HL-60/S4 treated with phorbol 12-myristate 13-acetate at 8.2 ng/mL for 4 days and 3 days (cell line): ENCODE measurements around the gene FBXO33.
"Not testable (repeated sequence)": the region's sequence is repeated elsewhere in the genome, so short reads cannot be mapped to it uniquely, and the experiment has no call there.

Experiments used
- in situ Hi-C: fragments of 300-500 bp; cut with MboI; formaldehyde crosslinking; loops from 2 replicates; pipeline ENCODE4 v1.15.0; 2022; ENCODE audit warnings: low sequenced_read_pairs

FBXO33 gene

GRCh38 chr14:39374851-39375250, 57.4 kb downstream of the FBXO33 start:
- in situ Hi-C loops: no loop called here

DNA sequence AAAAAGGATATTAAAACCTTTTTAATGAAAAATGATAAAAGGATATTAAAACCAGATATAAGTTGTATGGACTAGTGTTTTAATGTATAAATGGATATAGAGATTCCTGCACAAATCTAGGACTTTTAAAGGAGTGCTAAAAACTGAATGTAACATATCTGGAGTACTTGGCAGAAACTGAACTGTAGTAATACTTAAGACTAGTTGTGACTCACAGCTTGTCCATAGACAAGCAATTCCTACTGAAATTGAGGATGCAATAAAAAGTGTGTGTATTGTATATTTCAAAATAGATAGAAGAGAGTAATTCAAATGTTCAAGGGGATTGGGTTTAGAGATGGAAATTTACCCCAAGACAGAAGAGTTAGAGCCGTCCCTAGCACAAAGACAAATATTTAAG, 59.6 kb downstream of the FBXO33 start:
- in situ Hi-C loops: no loop called here

GRCh38 chr14:39370415-39370814, 61.8 kb downstream of the FBXO33 start:
- in situ Hi-C loops: no loop called here

GRCh38 chr14:39369029-39369428, 63.2 kb downstream of the FBXO33 start:
- in situ Hi-C loops: no loop called here

GRCh38 chr14:39368261-39368959, 63.8 kb downstream of the FBXO33 start:
- in situ Hi-C loops: no loop called here

DNA sequence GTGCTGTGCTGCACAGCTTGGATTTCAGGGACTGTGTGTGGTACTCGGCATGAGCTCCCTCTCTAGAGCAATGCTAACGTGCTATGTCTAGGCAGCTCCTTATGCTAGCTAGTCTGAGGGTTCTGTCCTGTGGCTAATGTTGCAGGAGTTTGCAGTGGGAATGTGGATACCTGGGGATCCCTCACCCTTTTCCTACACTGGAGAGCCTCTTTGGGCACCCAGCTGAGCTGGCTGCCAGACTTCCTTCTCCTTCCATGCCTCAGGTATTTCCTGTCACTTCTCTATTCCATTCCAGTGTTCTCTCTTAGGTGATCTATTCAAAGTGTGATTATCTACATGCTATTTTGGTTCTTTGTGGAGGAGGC, 64.9 kb downstream of the FBXO33 start:
- in situ Hi-C loops: no loop called here

- in situ Hi-C loops: no loop called here
Measured at GRCh38 chr14:39366460-39367386, 65.5 kb downstream of the FBXO33 start.

GRCh38 chr14:39365354-39365753, 66.9 kb downstream of the FBXO33 start:
- in situ Hi-C loops: no loop called here

GRCh38 chr14:39364509-39364908, 67.7 kb downstream of the FBXO33 start:
- in situ Hi-C loops: no loop called here

GRCh38 chr14:39361556-39361955, 70.7 kb downstream of the FBXO33 start:
- in situ Hi-C loops: not testable (repeated sequence)

DNA sequence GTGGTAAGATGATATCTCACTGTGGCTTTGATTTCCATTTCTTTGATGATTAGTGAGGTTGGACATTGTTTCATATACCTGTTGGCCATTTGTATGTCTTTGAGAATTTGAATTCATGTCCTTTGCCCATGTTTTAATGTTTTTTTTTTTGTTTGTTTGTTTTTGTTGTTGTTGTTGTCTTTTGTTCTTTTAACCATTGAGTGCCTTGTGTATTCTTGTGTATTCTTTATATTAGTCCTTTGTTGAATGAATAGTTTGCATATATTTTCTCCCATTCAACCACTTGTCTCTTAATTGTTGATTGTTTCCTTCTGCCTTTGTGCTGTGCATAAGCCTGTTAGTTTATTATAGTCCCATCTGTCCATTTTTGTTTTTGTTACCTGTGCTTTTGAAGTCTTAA, 71.9 kb downstream of the FBXO33 start:
- in situ Hi-C loops: no loop called here

DNA sequence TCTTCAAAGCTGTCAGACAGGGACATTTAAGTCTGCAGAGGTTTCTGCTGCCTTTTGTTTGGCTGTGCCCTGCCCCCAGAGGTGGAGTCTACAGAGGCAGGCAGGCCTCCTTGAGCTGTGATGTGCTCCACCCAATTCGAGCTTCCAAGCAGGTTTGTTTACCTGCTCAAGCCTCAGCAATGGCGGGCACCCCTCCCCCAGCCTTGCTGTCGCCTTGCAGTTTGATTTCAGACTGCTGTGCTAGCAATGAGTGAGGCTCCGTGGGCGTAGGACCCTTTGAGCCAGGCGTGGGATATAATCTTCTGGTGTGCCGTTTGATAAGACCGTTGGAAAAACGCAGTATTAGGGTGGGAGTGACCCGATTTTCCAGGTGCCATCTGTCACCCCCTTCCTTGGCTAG, 73.2 kb downstream of the FBXO33 start:
- in situ Hi-C loops: not testable (repeated sequence)

- in situ Hi-C loops: no loop called here
Measured at GRCh38 chr14:39351708-39352107, 80.5 kb downstream of the FBXO33 start.

DNA sequence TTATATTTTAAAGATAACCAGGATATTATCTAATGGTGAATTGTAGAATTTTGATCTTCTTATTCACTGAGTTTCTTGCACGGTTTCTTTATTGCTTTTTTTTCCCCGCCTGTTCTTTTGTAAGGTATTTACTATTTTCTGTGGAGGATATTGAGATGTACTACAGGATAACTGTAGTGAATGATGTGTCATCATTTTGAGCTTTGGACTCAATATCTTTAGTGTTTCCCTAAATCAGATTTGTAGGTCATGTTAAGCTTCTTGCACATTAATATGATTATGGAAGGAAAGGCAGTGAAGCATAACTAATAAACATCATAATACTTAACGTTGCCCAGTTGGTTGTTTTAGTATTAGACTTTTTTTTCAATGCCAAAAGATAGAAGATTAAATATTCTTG, 81.4 kb downstream of the FBXO33 start:
- in situ Hi-C loops: no loop called here
